AG09309 (cell line): ENCODE results near the gene VTCN1.

Experiments
- DNase-seq: peaks from one replicate; pipeline ENCODE4 v3.0.0-alpha.2; 2010; ENCODE audit warnings: low read depth
- H3K4me3 ChIP-seq: 2 replicates; pipeline ENCODE4 v1.5.1; 2011; ENCODE audit warnings: mild to moderate bottlenecking, low read depth, low read length, moderate library complexity; ENCODE audit not compliant: control insufficient read depth
- TF ChIP-seq, protein P1 (sequence below): IDR thresholded peaks from 2 replicates; pipeline ENCODE4 v1.5.1; 2011; ENCODE audit warnings: mild to moderate bottlenecking, low read depth, low read length, inconsistent platforms; ENCODE audit not compliant: insufficient read depth, control insufficient read depth; ENCODE audit errors: missing control alignments

VTCN1 gene

GRCh38 chr1:117128323-117129079, 82.2 kb downstream of the VTCN1 start:
- no peak overlapping the region for H3K4me3 ChIP-seq
- no peak for DNase-seq
- TF ChIP-seq, protein P1, sequence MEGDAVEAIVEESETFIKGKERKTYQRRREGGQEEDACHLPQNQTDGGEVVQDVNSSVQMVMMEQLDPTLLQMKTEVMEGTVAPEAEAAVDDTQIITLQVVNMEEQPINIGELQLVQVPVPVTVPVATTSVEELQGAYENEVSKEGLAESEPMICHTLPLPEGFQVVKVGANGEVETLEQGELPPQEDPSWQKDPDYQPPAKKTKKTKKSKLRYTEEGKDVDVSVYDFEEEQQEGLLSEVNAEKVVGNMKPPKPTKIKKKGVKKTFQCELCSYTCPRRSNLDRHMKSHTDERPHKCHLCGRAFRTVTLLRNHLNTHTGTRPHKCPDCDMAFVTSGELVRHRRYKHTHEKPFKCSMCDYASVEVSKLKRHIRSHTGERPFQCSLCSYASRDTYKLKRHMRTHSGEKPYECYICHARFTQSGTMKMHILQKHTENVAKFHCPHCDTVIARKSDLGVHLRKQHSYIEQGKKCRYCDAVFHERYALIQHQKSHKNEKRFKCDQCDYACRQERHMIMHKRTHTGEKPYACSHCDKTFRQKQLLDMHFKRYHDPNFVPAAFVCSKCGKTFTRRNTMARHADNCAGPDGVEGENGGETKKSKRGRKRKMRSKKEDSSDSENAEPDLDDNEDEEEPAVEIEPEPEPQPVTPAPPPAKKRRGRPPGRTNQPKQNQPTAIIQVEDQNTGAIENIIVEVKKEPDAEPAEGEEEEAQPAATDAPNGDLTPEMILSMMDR, result peak; percentile 36

GRCh38 chr1:117127795-117128194, 82.9 kb downstream of the VTCN1 start:
- no peak overlapping the region for H3K4me3 ChIP-seq
- TF ChIP-seq, protein P1, result no peak
- no peak for DNase-seq

DNA sequence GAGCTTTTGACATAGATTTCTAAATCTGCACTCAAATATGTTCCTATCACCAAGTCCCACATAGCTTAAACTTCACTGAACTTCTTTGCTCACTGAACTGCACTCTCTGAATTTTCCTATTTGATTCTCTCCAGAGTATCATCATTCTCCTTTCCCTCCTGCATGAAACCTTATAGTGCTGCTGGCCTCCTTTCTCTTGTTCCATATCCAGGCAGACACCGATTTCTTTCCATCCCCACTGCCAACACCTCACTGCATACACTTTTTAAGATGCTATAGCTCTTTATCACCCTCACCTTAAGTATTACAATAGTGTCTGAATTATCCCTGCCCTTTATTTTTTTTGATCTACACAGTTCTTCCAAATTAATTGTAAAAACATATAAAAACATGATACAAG, 86.1 kb downstream of the VTCN1 start:
- TF ChIP-seq, protein P1, result no peak
- H3K4me3 ChIP-seq, result no peak overlapping the region
- DNase-seq, result no peak

- TF ChIP-seq, protein P1, result no peak
- no peak for DNase-seq
- H3K4me3 ChIP-seq, result no peak overlapping the region
These were observed 87.5 kb downstream of the VTCN1 start for GRCh38 chr1:117123274-117123673.

DNA sequence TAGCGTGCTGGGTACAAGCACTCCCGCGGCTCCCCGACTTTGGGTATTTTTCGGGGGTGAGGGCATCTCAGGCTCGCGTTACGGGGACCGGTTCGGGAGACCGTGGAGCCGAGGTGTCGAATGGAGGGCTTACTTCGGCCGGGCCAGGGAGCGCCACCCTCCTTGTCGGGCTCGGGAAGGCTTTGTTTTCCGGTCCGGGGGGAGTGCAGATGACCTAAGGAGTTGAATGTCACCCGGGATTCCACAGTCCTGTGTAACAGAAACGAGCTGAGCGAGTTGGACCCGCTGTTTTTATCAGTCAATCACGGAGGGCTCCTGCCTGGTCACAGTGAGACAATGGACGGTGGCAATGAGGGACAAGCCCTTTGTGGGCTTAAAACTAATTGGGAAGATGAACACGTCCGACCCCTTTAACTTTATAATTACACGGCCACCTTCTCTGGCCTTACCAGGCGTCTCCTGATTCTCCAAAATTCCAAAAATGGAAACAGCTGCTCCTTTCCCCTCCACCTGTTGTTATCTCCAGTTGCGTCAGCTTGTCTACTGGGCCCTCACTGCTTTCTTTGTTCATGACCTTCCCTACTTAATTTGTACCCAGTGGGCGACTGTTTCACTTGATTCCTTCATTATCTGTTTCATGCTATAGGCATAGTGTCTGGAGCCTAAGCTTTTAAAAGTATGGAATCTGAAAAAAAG, 88.2 kb downstream of the VTCN1 start:
- H3K4me3 ChIP-seq, result peak overlapping the region; percentile 72
- DNase-seq, result no peak
- TF ChIP-seq, protein P1, result no peak

GRCh38 chr1:117121589-117122329, 89.0 kb downstream of the VTCN1 start, which contains the start of gene TRIM45:
TSS of gene TRIM45 (minus strand) at chr1:117121749. CDS start at chr1:117121201, 548 bp downstream.
- DNase-seq, result peak; percentile 82
- TF ChIP-seq, protein P1, result peak; percentile 84
- peak within 1 kb of the TSS; percentile 72 for H3K4me3 ChIP-seq
